ENCODE measurements around the gene MB21D2.

MB21D2 gene

DNA sequence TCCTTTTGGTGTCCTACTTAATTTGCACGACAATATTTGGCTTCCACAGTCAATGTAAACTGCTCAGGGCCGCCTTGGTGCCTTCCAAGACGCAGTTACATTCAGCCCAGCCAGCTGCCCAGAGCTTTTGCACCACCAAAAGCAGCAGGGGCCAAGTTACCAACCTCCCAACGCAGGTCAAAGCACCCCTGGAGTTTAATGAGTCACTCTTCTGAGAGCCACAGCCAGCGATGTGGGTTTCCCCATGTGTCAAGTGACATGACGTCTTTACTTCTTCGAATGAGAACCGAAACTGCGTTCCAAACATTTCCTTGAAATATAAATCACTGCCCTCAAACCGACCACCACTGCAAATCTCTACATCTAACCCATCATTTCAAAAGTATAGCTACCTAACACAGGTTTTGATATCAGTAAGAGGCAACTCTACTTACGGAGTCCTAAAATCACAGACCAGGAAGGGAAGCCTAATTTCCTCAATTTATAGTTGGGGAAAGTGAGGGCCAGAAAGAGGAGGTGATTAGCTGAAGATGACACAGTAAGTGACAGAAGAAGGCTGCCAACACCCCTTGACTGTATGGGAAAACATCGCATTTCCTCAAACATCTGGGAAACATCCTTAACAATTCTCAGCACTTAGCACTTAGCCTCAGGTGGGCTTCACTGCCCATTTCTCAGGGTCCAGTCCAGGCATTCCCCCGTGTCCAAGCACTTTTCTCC is 24.5 kb downstream of the MB21D2 start:
- CTCF ChIA-PET, result interaction anchor here (0.6 to 1.3 kb wide), 3 partner anchors 76 to 644 kb away, joined by 3 to 5 read pairs (median 4); no protein-coding TSS in a partner anchor
- H3K4me3 ChIP-seq (ENCODE audit: low read depth, low read length), result no peak overlapping the region
- TF ChIP-seq ZFP69B (tag by site-specific recombination; IDR thresholded peaks at IDR 0.05) (peak; percentile 62; the same call in 1 of the 2 replicates), ZNF48 (tag by site-specific recombination; IDR thresholded peaks at IDR 0.05) (no peak), ZNF140 (tag by site-specific recombination; IDR thresholded peaks at IDR 0.05) (no peak), BCL11B (tag by site-specific recombination; IDR thresholded peaks at IDR 0.05; ENCODE audit: low read depth) (no peak), ZNF302 (tag by site-specific recombination; IDR thresholded peaks at IDR 0.05; ENCODE audit: low read depth) (no peak), ZNF2 (tag by site-specific recombination; IDR thresholded peaks at IDR 0.05) (peak; percentile 58), ZXDB (tag by site-specific recombination; IDR thresholded peaks at IDR 0.05) (peak; percentile 75), ZNF549 (tag by site-specific recombination; IDR thresholded peaks at IDR 0.05) (no peak), HIC1 (tag by site-specific recombination; IDR thresholded peaks at IDR 0.05) (peak; percentile 95), ZNF843 (tag by site-specific recombination; IDR thresholded peaks at IDR 0.05) (peak; percentile 69; the same call in 1 of the 2 replicates), ZNF416 (tag by site-specific recombination; IDR thresholded peaks at IDR 0.05) (no peak), ZNF19 (tag by site-specific recombination; IDR thresholded peaks at IDR 0.05; ENCODE audit: low read depth) (no peak), ZNF629 (tag by site-specific recombination; IDR thresholded peaks at IDR 0.05) (peak; percentile 96), ZEB2 (tag by site-specific recombination; IDR thresholded peaks at IDR 0.05) (peak; percentile 88), SP2 (tag by site-specific recombination; IDR thresholded peaks at IDR 0.05) (no peak), ZNF837 (tag by site-specific recombination; IDR thresholded peaks at IDR 0.05) (no peak), HOXD13 (CRISPR knock-in tag; IDR thresholded peaks at IDR 0.05; ENCODE audit: borderline replicate concordance) (no peak), ZNF654 (tag by site-specific recombination; IDR thresholded peaks at IDR 0.05; ENCODE audit: low read depth) (no peak), ZBTB6 (tag by site-specific recombination; IDR thresholded peaks at IDR 0.05) (no peak), ZNF223 (tag by site-specific recombination; IDR thresholded peaks at IDR 0.05) (no peak), ZFP3 (tag by site-specific recombination; IDR thresholded peaks at IDR 0.05; ENCODE audit: low read depth) (no peak), ZNF558 (tag by site-specific recombination; IDR thresholded peaks at IDR 0.05) (peak; percentile 77; the same call in 1 of the 2 replicates), ZNF16 (tag by site-specific recombination; IDR thresholded peaks at IDR 0.05; ENCODE audit: low read depth) (no peak), ZNF585B (tag by site-specific recombination; IDR thresholded peaks at IDR 0.05) (no peak), ZNF366 (tag by site-specific recombination; conservative IDR thresholded peaks at IDR 0.05) (peak; percentile 35), ZNF624 (tag by site-specific recombination; IDR thresholded peaks at IDR 0.05) (no peak), OSR2 (tag by site-specific recombination; IDR thresholded peaks at IDR 0.05) (peak; percentile 27; the same call in 1 of the 2 replicates)
- TF ChIP-seq, protein P1, sequence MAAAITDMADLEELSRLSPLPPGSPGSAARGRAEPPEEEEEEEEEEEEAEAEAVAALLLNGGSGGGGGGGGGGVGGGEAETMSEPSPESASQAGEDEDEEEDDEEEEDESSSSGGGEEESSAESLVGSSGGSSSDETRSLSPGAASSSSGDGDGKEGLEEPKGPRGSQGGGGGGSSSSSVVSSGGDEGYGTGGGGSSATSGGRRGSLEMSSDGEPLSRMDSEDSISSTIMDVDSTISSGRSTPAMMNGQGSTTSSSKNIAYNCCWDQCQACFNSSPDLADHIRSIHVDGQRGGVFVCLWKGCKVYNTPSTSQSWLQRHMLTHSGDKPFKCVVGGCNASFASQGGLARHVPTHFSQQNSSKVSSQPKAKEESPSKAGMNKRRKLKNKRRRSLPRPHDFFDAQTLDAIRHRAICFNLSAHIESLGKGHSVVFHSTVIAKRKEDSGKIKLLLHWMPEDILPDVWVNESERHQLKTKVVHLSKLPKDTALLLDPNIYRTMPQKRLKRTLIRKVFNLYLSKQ (tag by site-specific recombination; IDR thresholded peaks at IDR 0.05; ENCODE audit: borderline replicate concordance), result no peak
- TF ChIP-seq, protein P2, sequence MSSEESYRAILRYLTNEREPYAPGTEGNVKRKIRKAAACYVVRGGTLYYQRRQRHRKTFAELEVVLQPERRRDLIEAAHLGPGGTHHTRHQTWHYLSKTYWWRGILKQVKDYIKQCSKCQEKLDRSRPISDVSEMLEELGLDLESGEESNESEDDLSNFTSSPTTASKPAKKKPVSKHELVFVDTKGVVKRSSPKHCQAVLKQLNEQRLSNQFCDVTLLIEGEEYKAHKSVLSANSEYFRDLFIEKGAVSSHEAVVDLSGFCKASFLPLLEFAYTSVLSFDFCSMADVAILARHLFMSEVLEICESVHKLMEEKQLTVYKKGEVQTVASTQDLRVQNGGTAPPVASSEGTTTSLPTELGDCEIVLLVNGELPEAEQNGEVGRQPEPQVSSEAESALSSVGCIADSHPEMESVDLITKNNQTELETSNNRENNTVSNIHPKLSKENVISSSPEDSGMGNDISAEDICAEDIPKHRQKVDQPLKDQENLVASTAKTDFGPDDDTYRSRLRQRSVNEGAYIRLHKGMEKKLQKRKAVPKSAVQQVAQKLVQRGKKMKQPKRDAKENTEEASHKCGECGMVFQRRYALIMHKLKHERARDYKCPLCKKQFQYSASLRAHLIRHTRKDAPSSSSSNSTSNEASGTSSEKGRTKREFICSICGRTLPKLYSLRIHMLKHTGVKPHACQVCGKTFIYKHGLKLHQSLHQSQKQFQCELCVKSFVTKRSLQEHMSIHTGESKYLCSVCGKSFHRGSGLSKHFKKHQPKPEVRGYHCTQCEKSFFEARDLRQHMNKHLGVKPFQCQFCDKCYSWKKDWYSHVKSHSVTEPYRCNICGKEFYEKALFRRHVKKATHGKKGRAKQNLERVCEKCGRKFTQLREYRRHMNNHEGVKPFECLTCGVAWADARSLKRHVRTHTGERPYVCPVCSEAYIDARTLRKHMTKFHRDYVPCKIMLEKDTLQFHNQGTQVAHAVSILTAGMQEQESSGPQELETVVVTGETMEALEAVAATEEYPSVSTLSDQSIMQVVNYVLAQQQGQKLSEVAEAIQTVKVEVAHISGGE (tag by site-specific recombination; conservative IDR thresholded peaks at IDR 0.05; ENCODE audit: low read depth), result no peak
- TF ChIP-seq, protein P3, sequence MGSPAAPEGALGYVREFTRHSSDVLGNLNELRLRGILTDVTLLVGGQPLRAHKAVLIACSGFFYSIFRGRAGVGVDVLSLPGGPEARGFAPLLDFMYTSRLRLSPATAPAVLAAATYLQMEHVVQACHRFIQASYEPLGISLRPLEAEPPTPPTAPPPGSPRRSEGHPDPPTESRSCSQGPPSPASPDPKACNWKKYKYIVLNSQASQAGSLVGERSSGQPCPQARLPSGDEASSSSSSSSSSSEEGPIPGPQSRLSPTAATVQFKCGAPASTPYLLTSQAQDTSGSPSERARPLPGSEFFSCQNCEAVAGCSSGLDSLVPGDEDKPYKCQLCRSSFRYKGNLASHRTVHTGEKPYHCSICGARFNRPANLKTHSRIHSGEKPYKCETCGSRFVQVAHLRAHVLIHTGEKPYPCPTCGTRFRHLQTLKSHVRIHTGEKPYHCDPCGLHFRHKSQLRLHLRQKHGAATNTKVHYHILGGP (tag by site-specific recombination; IDR thresholded peaks at IDR 0.05), result no peak

More for the DNA sequence above, 24.5 kb downstream of the MB21D2 start:
- no peak overlapping the region for H3K27ac ChIP-seq (ENCODE audit: extremely low read depth, low read depth, low read length)
- no peaks in the 10 kb centered on the region for H3K9me3 ChIP-seq (ENCODE audit: control insufficient read depth, insufficient read depth, low read depth, low read length)
- no peaks in the 10 kb centered on the region for H3K36me3 ChIP-seq (ENCODE audit: control insufficient read depth in 2 of 2, insufficient read depth in 1 of 2, low read length in 2 of 2)
- POLR2A ChIA-PET, result interaction anchor here (0.8 to 1.8 kb wide), 2 partner anchors 24 to 148 kb away, joined by 3 to 5 read pairs; no protein-coding TSS in a partner anchor
- peaks cover 13% of the 10 kb centered on the region for H3K4me1 ChIP-seq (ENCODE audit: control insufficient read depth, insufficient read depth, low read length)

Measured in HEK293 (cell line).